C4-2B (cell line): ENCODE results near the gene TCL1A.

Experiments used
- H3K27ac ChIP-seq: fragments of 450-650 bp; 2 replicates; pipeline ENCODE4 v1.5.1; 2017
- ZFX ChIP-seq: fragments of 450-650 bp; IDR thresholded peaks from 2 replicates; pipeline ENCODE4 v1.6.1; 2017
- TF ChIP-seq, protein P1 (sequence below): fragments of 450-650 bp; conservative IDR thresholded peaks from 2 replicates; pipeline ENCODE4 v1.5.1; 2017; ENCODE audit warnings: mild to moderate bottlenecking

Gene TCL1A

DNA sequence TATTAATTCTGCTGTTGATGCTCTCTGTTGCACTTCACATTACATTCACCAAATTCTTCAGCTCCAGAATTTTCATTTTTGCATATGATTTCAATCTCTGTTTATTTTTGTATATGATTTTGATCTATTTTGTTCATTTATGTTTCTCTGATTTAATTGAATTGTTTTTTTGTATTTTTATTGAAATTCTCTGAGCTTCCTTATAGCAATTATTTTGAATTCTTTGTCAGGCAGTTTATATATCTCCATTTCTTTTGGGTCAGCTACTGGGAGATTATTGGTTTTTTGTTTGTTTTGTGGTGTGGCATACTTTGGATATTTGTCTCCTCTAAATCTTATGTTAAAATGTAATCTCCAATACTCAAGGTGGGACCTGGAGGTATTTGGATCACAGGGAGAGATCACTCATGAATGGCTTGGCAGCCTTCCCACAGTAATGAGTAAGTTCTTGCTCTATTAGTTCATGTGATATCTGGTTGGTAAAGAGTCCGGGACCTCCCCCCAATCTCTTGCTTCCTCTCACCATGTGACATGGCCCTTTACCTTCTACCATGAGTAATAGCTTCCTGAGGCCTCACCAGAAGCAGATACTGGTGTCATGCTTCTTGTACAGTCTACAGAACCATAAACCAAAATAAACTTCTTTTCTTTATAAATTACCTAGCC is 8.7 kb upstream of the TCL1A start:
- TF ChIP-seq ZFX = no peak
- TF ChIP-seq, protein P1, sequence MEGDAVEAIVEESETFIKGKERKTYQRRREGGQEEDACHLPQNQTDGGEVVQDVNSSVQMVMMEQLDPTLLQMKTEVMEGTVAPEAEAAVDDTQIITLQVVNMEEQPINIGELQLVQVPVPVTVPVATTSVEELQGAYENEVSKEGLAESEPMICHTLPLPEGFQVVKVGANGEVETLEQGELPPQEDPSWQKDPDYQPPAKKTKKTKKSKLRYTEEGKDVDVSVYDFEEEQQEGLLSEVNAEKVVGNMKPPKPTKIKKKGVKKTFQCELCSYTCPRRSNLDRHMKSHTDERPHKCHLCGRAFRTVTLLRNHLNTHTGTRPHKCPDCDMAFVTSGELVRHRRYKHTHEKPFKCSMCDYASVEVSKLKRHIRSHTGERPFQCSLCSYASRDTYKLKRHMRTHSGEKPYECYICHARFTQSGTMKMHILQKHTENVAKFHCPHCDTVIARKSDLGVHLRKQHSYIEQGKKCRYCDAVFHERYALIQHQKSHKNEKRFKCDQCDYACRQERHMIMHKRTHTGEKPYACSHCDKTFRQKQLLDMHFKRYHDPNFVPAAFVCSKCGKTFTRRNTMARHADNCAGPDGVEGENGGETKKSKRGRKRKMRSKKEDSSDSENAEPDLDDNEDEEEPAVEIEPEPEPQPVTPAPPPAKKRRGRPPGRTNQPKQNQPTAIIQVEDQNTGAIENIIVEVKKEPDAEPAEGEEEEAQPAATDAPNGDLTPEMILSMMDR = no peak

DNA sequence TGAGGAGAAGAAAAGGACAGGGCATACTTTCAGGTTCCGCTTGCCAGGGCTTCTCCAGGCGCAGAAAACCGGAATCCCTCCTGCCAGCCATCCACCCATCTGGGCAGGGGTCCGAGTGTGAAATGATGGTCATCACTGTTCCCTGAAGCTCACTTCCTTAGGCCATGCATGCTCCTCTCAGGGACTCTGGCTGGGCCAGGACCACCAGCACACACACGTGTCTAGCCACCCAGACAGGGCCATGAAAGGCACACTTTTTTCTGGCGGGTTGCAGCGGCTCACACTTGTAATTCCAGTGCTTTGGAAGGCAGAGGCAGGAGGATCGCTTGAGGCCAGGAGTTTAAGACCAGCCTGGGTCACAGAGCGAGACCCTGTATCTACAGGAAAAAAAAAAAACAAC is 1.5 kb downstream of the TCL1A start:
- no peak overlapping the region for H3K27ac ChIP-seq
- no peak for TF ChIP-seq ZFX
- TF ChIP-seq, protein P1 = no peak

More for the DNA sequence above, 8.7 kb upstream of the TCL1A start:
- no peak overlapping the region for H3K27ac ChIP-seq

DNA sequence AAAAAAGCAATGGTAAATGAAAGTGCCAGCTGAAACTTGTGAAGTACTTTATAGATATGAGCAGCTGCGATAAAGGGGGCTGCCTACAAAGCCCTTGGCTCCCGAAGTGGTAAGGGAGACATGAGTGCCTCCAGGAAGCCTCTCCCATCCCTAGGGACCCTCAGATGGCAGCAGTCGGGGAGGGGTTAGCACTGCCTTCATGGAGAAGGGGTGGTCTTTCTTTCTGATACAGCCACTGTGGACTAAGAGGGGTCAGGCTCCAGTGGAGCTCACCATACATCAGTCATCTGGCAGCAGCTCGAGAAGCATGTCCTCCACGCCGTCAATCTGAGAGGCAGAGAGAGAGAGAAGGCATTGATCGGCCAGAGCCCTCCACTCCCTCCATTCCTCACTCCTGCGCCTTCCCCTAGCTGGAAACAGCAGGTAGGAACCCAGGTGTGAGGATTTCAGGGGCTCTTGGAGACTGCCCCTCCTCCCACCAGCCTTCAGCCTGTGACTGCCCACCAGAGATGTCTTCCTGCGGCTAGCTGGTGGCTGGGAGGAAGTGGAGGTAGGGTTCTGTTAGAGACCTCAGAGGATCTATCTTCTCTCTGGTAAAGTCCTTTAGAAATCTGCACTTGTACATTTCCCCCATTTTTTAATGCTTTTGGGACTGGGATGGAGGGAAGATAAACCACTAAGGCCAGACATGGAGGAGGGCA is 2.3 kb downstream of the TCL1A start:
- TF ChIP-seq ZFX = no peak
- TF ChIP-seq, protein P1 = no peak
- H3K27ac ChIP-seq = no peak overlapping the region

DNA sequence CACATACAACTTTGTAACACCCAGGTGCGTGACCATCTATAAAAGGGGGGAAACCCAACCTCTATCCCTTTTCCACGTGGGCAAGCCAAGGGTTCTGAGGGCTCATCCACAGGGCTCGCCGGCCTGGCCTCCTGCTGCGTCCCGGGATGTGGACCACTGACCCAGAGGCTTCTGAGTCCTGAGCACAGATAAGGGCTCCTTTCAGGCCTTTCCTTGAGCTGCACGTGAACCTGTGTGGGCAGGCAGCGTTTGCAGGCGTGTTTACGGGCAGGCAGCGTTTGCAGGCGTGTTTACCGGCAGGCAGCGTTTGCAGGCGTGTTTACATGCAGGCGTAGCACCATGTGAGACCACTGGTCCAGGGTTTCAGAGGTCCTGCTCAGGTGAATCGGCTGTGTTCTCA is 3.8 kb downstream of the TCL1A start:
- TF ChIP-seq ZFX = no peak
- TF ChIP-seq, protein P1 = no peak
- H3K27ac ChIP-seq = no peak overlapping the region

DNA sequence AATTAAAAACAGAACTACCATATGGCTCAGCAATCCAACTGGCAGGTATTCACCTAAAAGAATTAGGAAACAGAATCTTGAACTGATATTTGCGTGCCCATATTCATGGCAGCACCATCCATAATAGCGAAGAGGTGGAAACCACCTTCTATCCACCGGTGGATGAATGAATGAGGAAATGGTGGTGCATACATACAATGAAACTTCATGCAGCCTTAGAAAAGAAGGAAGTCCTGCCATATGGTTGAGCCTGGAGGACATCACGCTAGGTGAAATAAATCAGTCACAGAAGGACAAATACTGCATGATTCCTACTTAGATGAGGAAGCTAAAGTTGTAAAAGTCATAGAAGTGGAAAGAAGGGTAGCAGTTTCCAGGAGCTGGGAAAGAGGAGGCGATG is 6.6 kb downstream of the TCL1A start:
- no peak overlapping the region for H3K27ac ChIP-seq
- no peak for TF ChIP-seq ZFX
- TF ChIP-seq, protein P1 = no peak

DNA sequence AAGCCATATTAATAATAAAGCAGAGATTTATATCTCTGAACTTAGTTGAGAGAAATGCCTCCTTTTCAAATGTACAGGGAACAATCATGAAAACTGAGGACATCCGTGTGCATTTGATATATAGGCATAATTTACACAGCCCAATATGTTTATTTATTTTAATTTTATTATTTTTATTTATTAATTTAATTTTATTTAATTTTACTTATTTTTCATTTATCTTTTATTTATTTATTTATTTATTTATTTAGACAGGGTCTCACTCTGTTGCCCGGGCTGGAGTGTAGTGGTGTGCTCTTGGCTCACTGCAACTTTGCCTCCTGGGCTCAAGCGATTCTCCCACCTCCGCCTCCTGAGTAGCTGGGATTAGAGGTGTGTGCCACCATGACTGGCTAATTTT is 8.4 kb downstream of the TCL1A start:
- no peak overlapping the region for H3K27ac ChIP-seq
- TF ChIP-seq, protein P1 = no peak
- no peak for TF ChIP-seq ZFX

DNA sequence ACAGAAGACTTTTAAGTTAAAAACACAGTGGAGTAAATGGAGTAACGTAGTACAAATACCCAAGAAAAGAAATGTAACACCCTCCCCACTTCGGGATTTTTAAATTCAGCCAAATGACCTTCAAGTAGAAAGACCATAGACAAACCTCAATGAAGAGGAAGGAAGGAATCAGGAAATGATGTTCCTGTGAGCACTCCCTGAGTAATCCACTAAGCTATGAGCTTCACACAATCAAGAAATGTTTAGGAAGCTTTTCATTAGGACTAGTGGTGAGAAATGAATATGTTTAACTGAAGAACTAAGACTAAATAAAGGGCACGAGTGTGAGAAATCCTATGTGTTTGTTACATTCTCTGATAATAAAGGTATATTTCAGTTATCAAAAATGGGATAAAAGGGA is 10.1 kb downstream of the TCL1A start:
- no peak for TF ChIP-seq ZFX
- TF ChIP-seq, protein P1 = no peak
- no peak overlapping the region for H3K27ac ChIP-seq
